Transverse colon (tissue), 4 donors: ENCODE data around the gene SLX4.

Experiments used
- POLR2A ChIP-seq: fragments of 450-650 bp; IDR thresholded peaks from one replicate; pipeline ENCODE4 v1.6.1; 2016; ENCODE audit warnings: antibody characterized with exemption, mild to moderate bottlenecking, moderate library complexity
- POLR2AphosphoS5 ChIP-seq, 3 donors: sonication (generic); formaldehyde crosslinking; IDR thresholded peaks; one replicate each; pipeline ENCODE4 v1.6.1; 2016; ENCODE audit warnings: antibody characterized with exemption in 3 of 3
- TF ChIP-seq, protein P1 (sequence below), 5 experiments: fragments of 200-600 bp in 3 of 5; fragments of 450-650 bp in 2 of 5; sonication (generic) in 3 of 5; IDR thresholded peaks; 1 replicate in 2 of 5; 2 replicates in 3 of 5; pipeline ENCODE4 v1.5.1; 2016 to 2017; ENCODE audit warnings: antibody characterized with exemption in 5 of 5, inconsistent platforms in 3 of 5, mild to moderate bottlenecking in 2 of 5, moderate library complexity in 1 of 5

DNA sequence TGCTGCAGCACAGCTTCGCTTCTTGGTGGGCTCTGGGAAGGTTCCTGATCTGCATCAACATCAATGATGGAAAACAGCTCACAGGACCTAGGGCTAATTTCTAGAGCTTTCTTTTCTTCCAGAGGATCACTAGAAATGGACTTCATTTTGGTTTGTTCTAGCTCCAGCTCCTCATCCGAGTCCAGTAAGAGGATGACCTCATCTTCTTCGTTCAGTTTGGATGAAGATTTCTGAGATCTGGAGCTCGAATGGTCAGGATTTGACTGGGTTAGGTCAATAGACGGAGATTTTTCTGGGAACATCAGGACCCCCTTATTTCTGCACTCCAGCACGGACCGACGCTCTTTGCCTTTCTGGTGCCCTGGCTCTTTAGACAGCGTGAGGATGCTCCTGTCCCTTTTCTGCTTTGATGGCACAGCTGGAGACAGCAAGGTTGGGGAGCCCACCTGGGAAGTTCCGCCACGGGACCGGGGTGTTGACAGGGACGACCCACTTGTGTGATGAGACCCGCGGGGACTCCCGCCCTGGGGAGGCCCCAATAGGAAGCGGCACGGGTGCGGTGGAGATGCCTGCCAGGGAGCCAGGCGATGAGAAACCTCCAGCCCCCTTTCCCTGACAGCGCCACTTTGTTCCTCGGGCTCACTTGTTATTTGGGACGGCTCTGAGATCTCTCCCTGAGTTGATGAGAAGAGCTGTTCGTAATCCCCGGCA lies 21.3 kb downstream of the SLX4 start:
- no peak for TF ChIP-seq POLR2A
- TF ChIP-seq, protein P1, sequence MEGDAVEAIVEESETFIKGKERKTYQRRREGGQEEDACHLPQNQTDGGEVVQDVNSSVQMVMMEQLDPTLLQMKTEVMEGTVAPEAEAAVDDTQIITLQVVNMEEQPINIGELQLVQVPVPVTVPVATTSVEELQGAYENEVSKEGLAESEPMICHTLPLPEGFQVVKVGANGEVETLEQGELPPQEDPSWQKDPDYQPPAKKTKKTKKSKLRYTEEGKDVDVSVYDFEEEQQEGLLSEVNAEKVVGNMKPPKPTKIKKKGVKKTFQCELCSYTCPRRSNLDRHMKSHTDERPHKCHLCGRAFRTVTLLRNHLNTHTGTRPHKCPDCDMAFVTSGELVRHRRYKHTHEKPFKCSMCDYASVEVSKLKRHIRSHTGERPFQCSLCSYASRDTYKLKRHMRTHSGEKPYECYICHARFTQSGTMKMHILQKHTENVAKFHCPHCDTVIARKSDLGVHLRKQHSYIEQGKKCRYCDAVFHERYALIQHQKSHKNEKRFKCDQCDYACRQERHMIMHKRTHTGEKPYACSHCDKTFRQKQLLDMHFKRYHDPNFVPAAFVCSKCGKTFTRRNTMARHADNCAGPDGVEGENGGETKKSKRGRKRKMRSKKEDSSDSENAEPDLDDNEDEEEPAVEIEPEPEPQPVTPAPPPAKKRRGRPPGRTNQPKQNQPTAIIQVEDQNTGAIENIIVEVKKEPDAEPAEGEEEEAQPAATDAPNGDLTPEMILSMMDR (IDR thresholded peaks at IDR 0.05): no peak
- no peak for TF ChIP-seq POLR2AphosphoS5 (IDR thresholded peaks at IDR 0.05)
